Astrocyte (in vitro differentiated cells and primary cell): ENCODE measurements around the gene CALR3. TPM values are rescaled to one million over a fixed set of nuclear protein-coding genes. Genes with fewer than 3 reads are reported as not detected.

Source experiments
- DNase-seq: peaks from one replicate; pipeline ENCODE4 v3.0.0-alpha.2; 2010; ENCODE audit warnings: low read depth
- FAIRE-seq: peaks from 2 replicates; lab custom pipeline; 2011; peaks lifted over from hg19 to GRCh38; lab: Jason Lieb, UNC
- H2AFZ ChIP-seq: 2 replicates; pipeline ENCODE4 v1.6.0; 2012; ENCODE audit warnings: low read depth, low read length, inconsistent platforms
- H3K27ac ChIP-seq: 2 replicates; pipeline ENCODE4 v1.5.1; 2011; ENCODE audit warnings: low read depth, low read length, inconsistent platforms
- H3K27me3 ChIP-seq: 2 replicates; pipeline ENCODE4 v1.6.0; 2011; ENCODE audit warnings: low read length, inconsistent platforms; ENCODE audit not compliant: insufficient read depth
- H3K36me3 ChIP-seq: 2 replicates; pipeline ENCODE4 v1.5.1; 2011; ENCODE audit warnings: low read length, inconsistent platforms; ENCODE audit not compliant: insufficient read depth
- H3K4me1 ChIP-seq: 2 replicates; pipeline ENCODE4 v1.5.1; 2011; ENCODE audit warnings: low read length, inconsistent platforms; ENCODE audit not compliant: insufficient read depth
- H3K4me2 ChIP-seq: 2 replicates; pipeline ENCODE4 v1.6.0; 2012; ENCODE audit warnings: low read length, inconsistent platforms
- H3K4me3 ChIP-seq: 2 replicates; pipeline ENCODE4 v1.5.1; 2011; ENCODE audit warnings: low read depth, mild to moderate bottlenecking, low read length, inconsistent platforms; ENCODE audit not compliant: insufficient read depth
- H3K79me2 ChIP-seq: 2 replicates; pipeline ENCODE4 v1.6.0; 2012; ENCODE audit warnings: mild to moderate bottlenecking, low read length, inconsistent platforms; ENCODE audit not compliant: insufficient read depth
- H3K9ac ChIP-seq: 2 replicates; pipeline ENCODE4 v1.6.0; 2012; ENCODE audit warnings: mild to moderate bottlenecking, low read length, inconsistent platforms
- H3K9me3 ChIP-seq: 2 replicates; pipeline ENCODE4 v1.5.1; 2012; ENCODE audit warnings: low read depth, mild to moderate bottlenecking, low read length, inconsistent platforms; ENCODE audit not compliant: insufficient read depth
- H4K20me1 ChIP-seq: 2 replicates; pipeline ENCODE4 v1.6.0; 2012; ENCODE audit warnings: low read length, inconsistent platforms; ENCODE audit not compliant: insufficient read depth
- H3K27ac Mint-ChIP-seq: one replicate; pipeline ENCODE4 v1.8.0; 2021; ENCODE audit warnings: mild to moderate bottlenecking, mixed read lengths; ENCODE audit not compliant: unreplicated experiment
- H3K27me3 Mint-ChIP-seq: one replicate; pipeline ENCODE4 v1.8.0; 2021; ENCODE audit warnings: low read depth, mixed read lengths; ENCODE audit not compliant: unreplicated experiment
- H3K36me3 Mint-ChIP-seq: one replicate; pipeline ENCODE4 v1.8.0; 2021; ENCODE audit warnings: low read depth, mixed read lengths; ENCODE audit not compliant: unreplicated experiment
- H3K4me1 Mint-ChIP-seq: one replicate; pipeline ENCODE4 v1.8.0; 2021; ENCODE audit warnings: low read depth, mixed read lengths; ENCODE audit not compliant: unreplicated experiment
- H3K4me3 Mint-ChIP-seq: one replicate; pipeline ENCODE4 v1.8.0; 2021; ENCODE audit warnings: mild to moderate bottlenecking, moderate library complexity, mixed read lengths; ENCODE audit not compliant: unreplicated experiment
- H3K9me3 Mint-ChIP-seq: one replicate; pipeline ENCODE4 v1.8.0; 2021; ENCODE audit warnings: mild to moderate bottlenecking, mixed read lengths; ENCODE audit not compliant: unreplicated experiment
- CTCF ChIP-seq: IDR thresholded peaks from 2 replicates; pipeline ENCODE4 v1.5.1; 2011; ENCODE audit warnings: low read depth, mild to moderate bottlenecking, inconsistent platforms, low read length, moderate library complexity; ENCODE audit not compliant: insufficient read depth
- EZH2 ChIP-seq: IDR thresholded peaks from 2 replicates; pipeline ENCODE4 v1.6.1; 2012; ENCODE audit warnings: mild to moderate bottlenecking, low read length, inconsistent platforms; ENCODE audit not compliant: insufficient read depth
- total RNA-seq: library from RNA; stranded (reverse); gene quantifications from 2 replicates; pipeline ENCODE4 v1.2.1, GENCODE V29; 2021

Gene CALR3
- total RNA-seq, 1 donor from 2014 or later = not detected

GRCh38 chr19:16525751-16526481, 29.9 kb upstream of the CALR3 start:
- H3K27me3 Mint-ChIP-seq = no peaks in the 10 kb centered on the region

GRCh38 chr19:16524991-16525734, 29.2 kb upstream of the CALR3 start:
- FAIRE-seq = no peak
- H3K4me3 ChIP-seq = no peak overlapping the region
- peaks cover 40% of the 10 kb centered on the region for H4K20me1 ChIP-seq

More at GRCh38 chr19:16525751-16526481, 29.9 kb upstream of the CALR3 start:
- Histone ChIP-seq H3K9ac (no peak overlapping the region), H3K4me1 (no peaks in the 10 kb centered on the region), H3K9me3 (no peaks in the 10 kb centered on the region), H3K27me3 (no peaks in the 10 kb centered on the region), H3K79me2 (peaks cover 7% of the 10 kb centered on the region), H3K4me3 (no peak overlapping the region), H3K4me2 (no peak overlapping the region), H3K27ac (no peak overlapping the region), H4K20me1 (peaks cover 43% of the 10 kb centered on the region), H2AFZ (no peak overlapping the region), H3K36me3 (peaks cover 30% of the 10 kb centered on the region)
- no peak for TF ChIP-seq EZH2
- no peak for TF ChIP-seq CTCF
- no peak overlapping the region for H3K4me3 Mint-ChIP-seq
- no peaks in the 10 kb centered on the region for H3K9me3 Mint-ChIP-seq
- no peaks in the 10 kb centered on the region for H3K4me1 Mint-ChIP-seq
- FAIRE-seq = no peak
- no peak overlapping the region for H3K27ac Mint-ChIP-seq
- no peak for DNase-seq
- peaks cover 14% of the 10 kb centered on the region for H3K36me3 Mint-ChIP-seq

More at GRCh38 chr19:16524991-16525734, 29.2 kb upstream of the CALR3 start:
- Histone ChIP-seq H3K9me3 (no peaks in the 10 kb centered on the region), H3K4me2 (no peak overlapping the region), H2AFZ (no peak overlapping the region), H3K27me3 (no peaks in the 10 kb centered on the region), H3K4me1 (no peaks in the 10 kb centered on the region), H3K79me2 (peaks cover 7% of the 10 kb centered on the region), H3K36me3 (peaks cover 27% of the 10 kb centered on the region), H3K27ac (no peak overlapping the region), H3K9ac (no peak overlapping the region)
- H3K9me3 Mint-ChIP-seq = no peaks in the 10 kb centered on the region
- H3K27ac Mint-ChIP-seq = no peak overlapping the region
- H3K4me3 Mint-ChIP-seq = no peak overlapping the region
- no peak for DNase-seq
- H3K27me3 Mint-ChIP-seq = no peaks in the 10 kb centered on the region
- peaks cover 14% of the 10 kb centered on the region for H3K36me3 Mint-ChIP-seq
- TF ChIP-seq CTCF (no peak), EZH2 (no peak)
- H3K4me1 Mint-ChIP-seq = no peaks in the 10 kb centered on the region
